Measurements from ENCODE around the gene MAP1LC3A.
A peak's percentile ranks its signal among the peaks of the same experiment; 100 is the strongest.

MAP1LC3A gene

DNA sequence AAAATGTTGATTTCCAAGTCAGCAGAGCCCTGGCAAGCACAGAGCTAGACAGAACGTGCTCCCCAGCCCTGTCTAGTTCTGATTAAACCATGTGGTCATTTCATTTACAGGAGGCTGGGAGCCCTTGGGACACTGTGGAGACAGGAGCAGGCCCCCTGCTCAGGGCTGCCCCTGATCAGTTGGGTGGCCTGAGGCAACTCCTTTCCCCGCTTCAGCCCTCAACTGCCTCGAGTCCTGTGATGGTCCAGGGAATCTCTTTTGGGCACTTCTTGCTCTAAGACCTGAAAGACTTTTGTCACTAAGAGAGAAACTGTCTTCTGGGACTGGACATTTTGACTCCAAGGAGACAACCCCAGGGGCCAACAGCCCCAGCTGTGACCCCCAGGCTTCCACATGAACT, 28.8 kb upstream of the MAP1LC3A start:
- no peak for DNase-seq (ENCODE audit: low spot score)

DNA sequence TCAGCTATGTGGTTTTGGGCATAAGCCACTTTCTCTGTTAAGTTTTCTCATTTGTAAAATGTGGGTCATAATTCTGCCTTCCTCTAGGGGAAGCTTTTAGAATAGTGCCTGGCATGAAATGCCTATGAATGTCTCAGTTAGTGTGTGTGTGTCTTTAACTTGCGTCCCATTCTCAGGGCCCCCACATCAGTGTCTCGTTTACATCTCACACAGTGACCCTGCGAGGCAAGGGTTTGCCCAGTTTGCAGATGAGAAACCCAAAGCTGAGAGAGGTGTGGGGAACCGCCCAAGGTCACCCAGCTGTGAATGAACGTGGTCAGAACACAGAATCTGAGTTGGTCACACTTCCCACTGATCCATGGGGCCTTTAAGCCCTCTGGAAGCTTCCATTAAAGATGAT, 28.2 kb upstream of the MAP1LC3A start:
- DNase-seq (ENCODE audit: low spot score) = no peak

DNA sequence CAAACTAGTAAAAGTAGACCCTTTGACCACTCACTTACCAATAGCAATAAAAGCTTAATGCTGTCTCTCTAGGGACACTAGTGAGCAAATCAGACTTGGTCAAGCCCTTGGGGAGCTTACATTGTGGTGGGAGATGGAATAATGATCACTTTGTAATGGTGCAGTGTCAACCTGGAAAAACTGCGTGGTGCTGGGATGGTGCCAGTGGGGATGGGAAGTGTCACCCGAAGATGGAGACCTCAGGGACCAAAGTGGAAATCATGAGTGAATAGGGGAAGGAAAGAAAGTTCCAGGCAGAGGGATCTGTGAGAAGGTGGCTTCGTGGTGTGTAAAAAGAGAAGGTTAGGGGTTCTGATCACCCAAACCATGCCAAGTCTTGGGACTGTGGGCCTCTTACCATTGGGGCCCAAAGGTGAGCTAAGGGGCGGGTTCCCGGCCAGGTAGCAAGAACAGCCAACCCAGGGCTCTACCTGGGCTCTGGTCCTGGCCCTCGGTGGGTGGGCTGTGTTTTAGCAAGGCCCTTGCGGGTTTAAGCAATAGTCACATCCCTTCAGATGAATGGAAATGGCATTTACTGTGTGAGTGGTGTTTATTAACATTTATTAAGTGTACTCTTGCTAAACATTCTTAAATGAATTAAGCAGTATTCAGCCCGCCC, 26.8 kb upstream of the MAP1LC3A start:
- DNase-seq (ENCODE audit: low spot score) = no peak

DNA sequence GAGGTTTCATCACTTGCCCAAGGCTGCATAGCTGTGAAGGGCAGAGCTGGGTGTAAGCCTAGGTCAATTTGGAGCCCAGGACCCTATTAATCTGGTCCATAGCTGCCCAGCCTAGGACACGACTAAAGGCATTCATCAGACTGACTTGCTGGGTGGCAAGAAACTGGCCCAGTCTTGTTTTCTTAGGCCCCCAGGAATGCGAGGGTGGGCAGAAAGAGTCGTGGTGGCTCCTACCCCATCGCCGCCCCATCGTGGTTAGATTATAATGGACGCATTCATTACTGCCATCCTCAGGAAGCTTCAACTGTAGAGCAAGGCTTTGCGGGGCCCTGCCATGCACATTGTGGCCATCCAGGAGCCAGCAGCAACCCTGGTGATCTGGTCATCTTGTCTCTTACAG, 26.2 kb upstream of the MAP1LC3A start:
- no peak for DNase-seq (ENCODE audit: low spot score)

DNA sequence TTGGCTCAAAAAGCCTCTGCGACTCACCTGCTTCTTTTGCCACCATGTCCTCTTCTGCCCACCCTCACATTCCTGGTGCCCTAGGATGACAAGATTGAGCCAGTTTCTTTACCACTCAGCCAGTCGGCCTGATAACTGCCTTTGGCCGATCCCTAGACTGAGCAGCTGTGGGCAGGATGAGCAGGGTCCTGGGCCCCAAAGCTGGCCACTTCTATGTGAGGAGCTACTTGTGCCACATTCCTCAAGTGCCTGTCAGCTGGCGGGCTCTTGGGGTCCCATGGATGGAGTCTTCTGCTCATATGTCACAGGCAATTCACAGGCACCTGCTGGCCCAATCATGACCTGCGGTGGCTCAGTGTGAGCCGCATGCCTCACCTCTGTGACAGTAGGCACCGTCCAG, 25.8 kb upstream of the MAP1LC3A start:
- DNase-seq (ENCODE audit: low spot score) = no peak

DNA sequence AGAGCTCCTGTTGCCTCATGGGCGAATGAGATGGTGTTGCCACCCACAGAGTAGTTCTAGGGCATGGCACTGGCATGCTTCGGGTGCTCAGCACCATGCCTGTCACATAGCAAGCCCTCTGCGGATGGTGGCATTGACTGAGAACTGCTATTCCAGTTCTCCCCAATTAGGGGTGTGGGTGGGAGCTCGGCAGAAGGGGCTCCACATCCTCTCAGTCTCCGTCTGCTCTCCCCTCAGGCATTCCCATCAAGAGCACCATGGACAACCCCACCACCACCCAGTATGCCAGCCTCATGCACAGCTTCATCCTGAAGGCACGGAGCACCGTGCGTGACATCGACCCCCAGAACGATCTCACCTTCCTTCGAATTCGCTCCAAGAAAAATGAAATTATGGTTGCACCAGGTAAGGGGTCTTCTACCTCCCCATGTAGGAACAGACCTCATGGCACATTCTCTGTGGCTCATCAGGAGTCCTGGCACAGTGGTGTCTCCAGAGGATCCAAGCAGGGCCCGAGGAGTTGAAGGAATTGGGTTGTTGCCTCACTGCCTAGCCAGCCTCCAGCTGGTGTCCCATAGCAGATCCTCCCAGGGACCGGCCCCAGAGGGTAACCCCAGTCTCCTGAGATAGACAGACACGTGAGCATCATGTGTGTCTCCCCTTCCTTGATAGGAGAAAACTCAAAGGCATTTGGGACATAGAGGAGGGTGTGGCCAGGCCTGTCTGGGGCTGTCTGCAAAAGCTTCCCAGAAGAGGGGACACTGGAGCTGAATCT, 23.9 kb upstream of the MAP1LC3A start:
- no peak for DNase-seq (ENCODE audit: low spot score)

DNA sequence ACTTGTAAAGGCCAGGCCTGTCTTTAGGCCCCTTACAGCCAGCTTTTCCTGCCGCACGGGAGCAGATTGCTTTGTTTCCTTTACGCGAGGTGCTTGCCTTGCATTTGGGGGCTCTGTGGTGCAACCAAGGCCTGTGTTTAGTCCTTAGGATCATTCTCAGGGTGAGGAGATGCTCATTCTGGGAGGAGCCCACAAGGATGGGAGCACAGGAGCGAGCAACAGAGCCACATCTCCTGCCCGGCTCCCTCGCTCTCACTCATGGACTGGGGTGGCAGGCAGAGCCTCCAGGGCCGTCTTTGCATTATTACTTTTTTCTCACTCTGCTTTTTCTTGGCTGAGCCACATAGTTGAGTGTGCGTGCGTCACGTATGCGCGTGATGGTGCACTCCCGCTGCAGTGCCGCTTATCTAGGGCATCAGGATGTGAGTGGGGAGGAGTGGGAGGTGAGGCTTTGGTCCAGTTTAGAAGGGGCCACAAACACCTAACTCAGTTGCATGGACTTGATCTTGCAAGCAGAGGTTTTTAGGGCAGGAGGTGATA, 23.1 kb upstream of the MAP1LC3A start:
- no peak for DNase-seq (ENCODE audit: low spot score)

DNA sequence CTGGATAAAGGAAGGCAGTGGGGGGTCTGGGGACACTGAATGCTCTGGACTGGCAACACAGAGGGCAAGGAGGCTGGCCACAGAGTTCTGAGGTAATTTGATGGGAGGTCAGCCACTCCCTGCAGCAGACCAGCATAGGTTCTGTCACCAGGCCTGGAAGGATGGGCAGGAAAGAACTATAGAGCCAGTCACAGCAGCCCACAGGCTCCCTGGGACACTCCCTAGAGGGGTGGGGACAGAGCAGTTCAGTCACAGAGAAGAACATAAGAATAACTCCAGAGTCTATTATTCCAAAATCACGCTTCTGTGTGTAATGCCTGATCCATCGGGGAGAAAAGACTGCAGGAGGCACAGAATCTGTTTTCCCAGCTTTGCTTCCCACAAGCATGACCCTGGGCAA, 22.7 kb upstream of the MAP1LC3A start:
- no peak for DNase-seq (ENCODE audit: low spot score)

DNA sequence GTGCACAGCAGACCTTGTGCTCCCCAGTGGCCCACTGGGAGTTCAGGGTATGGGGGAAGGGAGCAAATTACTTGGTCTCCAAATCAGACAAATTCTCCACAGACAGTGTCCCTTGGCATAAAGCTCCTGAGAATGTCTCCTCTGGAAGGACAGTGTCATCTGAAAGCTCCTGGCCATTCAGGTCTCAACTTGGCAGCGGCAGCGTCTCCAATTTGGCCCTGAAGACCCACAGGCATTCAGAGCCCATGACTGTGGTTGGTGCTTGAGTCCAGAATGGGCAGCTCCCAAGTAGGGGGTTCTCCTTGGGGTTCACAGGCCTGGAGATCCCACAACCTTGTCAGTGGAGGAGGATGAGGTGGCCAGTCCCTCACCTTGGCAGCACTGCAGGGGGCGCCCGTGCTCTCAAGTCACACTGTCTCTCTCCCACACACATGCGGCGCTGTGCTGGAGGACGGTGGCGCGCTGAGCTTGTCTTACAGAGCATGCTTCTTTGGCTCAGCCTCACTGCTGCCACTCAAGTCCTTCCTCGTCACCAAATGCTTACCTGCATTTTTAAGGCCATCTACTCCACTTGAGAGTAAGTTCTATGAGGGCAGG, 21.6 kb upstream of the MAP1LC3A start:
- DNase-seq (ENCODE audit: low spot score) = no peak

DNA sequence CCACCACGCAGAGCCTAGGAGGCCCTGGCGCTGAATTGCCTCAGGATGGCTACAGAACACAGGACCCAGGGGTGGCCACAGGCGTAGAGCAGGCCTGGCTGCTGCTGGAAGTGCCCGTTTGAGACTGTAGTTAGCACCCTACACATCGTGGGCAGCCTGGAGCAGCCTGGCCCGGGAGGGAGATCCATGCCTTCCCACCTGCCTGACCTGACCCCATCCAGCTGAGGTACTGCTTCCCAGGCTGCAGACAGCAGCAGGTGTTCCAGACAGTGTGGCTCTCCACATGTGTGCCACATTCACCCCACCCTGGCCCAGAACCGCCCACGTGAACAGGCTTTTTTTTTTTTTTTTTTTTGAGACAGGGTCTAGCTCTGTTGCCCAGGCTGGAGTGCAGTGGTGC, 20.9 kb upstream of the MAP1LC3A start:
- DNase-seq (ENCODE audit: low spot score) = no peak

DNA sequence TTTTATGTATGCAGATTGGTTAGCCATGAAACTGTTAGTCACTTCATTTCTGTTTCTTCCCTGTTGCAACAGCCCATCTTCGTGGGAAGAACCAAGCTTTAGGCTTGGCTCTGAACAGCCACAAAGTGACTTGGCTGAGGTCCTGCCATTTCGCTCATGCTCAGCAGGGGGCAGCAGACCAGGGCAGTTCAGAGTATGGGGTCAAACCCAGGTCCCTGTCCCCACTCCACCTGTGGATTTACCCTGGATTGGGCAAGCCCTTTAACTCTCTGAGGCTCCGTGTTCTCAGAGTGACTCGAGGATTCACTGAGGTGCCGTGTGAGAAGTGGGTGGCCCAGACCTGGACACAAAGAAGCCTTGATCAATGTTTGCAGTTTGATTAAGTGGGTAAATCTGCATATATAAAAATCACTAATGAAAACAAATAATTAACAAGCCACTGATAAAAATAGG, 19.8 kb upstream of the MAP1LC3A start:
- peak; percentile 83 for DNase-seq (ENCODE audit: low spot score)

DNA sequence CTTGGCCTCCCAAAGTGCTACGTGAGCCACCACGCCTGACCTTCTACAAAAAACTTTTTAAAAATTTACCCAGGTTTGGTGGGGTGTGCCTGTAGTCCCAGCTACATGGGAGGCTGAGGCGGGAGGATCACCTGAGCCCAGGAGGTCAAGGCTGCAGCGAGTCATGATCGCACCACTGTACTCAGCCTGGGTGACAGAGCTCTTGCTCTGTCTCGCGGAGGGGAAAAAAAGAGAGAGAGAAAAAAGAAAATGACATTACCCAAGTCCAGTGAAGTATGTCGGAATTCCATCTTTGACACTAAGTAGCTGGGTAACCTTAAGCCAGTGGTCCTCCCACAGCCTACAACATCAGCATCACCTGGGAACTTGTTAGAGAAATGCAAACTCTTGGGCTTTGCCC, 18.8 kb upstream of the MAP1LC3A start:
- DNase-seq (ENCODE audit: low spot score) = no peak

DNA sequence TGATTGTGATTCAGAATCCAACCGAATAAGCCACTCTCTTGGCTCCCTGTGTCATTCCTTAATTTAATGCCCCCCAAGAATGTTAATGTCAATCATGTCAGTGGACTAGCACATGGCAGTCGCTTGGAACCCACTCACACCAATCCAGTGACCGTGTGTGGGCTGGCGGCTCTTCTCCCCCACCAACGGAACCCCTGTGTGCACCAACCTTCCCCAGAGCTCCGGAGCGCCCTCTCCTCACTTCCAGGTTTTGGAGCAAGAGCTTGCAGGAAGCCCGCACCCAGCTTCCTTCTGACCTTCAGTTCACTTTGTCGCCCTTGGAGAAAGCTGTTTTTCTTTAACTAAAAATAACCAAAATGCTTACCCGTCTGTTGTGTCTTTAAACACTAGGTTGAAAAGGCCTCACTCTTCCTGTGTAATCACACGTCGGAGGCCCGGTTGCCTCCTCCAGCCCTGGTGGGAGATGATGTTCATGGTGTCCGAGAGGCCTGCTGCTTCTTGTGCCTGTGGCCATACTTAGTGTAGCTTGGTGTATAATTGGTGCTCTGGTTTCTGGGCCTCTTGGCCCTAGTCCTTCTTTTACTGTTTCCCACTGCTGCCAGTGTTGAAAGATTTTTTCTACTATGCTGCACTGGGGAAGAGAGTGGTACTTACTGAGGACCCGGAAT, 17.8 kb upstream of the MAP1LC3A start:
- DNase-seq (ENCODE audit: low spot score) = no peak

DNA sequence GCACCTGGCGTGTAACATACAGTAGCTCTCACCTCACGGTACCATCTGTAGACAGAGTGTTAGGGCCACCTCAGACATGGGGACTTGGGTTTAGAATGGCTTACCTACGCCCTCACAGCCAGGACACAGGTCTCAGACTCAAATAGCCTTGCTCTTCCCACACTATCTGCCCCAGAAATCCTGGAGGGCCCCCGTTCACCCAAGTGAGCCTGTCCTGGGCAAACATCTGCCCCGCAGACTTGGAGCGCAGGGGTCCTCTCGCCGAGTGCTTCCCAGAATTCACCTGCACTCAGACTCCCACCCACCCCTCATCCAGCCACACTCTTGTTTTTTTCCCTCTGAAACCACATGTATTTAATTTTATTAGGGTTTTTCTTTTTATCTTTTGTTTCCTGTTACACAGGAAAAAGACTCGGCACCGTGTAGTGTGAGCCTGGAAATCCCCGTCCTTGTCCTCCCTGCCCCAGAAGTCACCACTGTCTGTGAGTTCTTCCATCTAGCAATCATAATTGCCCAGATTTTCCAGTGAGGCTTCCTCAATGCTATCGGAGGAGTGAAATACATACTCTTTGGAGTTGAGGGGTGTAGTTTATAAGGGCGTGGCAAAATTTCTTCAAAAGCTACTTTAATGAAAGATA, 17.1 kb upstream of the MAP1LC3A start:
- no peak for DNase-seq (ENCODE audit: low spot score)

DNA sequence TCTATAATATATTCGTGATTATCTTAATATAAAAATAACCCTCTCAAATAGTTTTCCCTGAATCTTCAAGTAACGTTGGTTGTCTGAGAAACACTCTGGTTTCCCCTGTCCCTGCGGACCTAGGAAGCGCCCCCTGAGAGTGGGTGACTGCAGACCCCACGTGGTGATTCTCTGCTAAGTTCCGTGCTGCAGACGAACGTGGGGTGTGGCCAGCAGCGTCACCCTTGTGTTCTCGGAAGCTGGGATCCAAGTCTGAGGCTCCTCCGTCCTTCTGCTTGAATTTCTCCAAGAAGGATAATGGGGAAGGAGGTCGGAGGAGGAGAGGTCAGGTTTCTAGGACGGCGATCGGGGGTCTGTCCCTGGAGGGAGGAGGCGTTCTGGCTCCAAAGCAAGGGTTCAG, 16.6 kb upstream of the MAP1LC3A start:
- no peak for DNase-seq (ENCODE audit: low spot score)

DNA sequence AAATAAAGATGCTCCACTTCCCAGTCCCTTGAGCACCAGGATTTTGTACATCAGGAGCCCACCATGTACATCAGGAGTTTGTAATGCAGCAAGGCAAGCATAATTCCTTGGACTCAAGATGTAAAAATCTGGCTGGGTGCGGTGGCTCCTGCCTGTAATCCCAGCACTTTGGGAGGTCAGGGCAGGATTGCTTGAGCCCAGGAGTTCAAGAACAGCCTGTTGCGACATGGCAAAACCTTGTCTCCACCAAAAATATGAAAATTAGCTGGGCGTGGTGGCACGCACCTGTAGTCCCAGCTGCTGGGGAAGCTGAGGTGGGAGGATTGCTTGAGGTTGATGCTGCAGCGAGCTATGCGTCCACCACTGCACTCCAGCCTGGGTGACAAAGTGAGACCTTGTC, 16.1 kb upstream of the MAP1LC3A start:
- no peak for DNase-seq (ENCODE audit: low spot score)

DNA sequence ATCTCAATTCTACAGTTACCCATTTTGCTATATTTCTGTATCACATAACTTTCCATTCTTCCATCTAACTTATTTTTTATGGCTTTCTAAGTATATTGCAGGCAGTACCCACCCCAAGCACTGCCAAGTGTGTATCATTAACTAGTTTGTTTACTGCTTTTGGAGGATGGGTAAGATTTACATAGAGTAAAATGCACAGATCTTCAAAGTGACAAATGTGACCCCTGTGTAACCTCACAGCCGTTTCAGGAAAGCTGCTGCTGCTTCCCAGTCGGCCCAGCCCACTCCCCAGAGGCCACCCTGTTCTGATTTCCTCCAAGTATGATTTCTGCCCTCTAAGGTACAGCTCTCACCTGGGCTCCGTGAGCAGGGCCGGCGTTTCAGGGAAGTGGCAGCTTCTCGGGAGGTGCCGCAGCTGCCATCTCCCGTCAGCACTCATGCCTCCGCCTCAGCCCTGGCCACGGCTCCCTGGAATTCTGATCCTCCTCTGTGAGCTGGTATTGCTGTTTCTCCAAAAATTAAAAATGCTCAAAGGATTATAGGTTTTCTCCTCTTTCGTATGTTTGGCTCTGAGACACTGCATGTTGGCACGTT, 15.0 kb upstream of the MAP1LC3A start:
- no peak for DNase-seq (ENCODE audit: low spot score)

DNA sequence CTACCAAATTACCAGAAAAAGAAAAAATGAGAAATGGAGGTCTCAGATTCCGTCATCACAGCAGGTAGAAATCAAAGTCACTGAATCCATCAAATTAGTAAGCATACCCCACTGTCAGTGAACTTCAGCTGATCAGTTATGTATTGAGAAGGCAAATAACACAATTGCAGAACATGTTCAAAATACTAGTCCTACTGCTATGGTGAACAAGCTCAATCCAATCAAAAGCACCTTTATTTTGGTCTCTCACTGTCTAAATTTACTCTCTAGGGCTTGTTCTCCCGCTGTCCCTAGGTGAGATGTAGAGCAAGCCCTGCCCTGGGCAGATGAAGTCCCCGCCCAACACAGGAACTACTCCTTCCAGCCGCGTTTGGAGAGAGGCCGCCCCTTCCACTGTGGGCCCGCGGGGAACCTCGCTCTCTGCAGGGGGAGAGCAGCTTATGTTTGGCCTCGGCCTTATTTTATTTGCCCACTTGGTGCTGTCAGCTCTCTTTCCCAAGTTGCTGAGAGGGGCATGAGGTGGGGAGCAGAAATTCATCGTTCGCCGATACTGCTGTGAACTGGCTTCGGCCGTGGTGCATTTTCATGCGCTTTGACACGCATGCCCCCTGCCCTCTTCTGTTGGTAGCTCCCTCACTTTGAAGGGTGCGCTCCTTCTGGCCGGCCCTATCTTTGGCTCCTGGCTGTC, 14.3 kb upstream of the MAP1LC3A start:
- no peak for DNase-seq (ENCODE audit: low spot score)

DNA sequence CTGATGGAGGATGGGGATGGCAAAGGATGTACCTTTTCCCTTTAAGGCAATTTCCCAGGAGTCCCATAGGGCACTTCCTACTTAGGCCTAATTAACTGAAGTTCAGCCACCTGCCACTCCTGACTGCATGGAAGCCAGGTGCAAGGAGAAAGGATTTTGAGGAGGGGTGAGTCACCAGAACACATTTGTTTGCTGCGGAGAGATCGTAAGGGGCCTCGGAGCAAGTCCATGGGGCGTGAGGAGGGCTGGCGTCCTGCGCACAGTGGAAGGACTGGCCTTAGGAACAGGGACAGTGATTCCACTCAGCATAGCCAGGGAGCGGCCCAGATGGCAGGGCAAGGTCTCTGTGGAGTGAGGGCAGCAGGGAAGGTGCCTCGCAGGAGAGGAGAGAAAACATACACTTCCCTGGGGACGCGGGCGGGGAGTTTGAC, 11.8 kb upstream of the MAP1LC3A start:
- no peak for DNase-seq (ENCODE audit: low spot score)

DNA sequence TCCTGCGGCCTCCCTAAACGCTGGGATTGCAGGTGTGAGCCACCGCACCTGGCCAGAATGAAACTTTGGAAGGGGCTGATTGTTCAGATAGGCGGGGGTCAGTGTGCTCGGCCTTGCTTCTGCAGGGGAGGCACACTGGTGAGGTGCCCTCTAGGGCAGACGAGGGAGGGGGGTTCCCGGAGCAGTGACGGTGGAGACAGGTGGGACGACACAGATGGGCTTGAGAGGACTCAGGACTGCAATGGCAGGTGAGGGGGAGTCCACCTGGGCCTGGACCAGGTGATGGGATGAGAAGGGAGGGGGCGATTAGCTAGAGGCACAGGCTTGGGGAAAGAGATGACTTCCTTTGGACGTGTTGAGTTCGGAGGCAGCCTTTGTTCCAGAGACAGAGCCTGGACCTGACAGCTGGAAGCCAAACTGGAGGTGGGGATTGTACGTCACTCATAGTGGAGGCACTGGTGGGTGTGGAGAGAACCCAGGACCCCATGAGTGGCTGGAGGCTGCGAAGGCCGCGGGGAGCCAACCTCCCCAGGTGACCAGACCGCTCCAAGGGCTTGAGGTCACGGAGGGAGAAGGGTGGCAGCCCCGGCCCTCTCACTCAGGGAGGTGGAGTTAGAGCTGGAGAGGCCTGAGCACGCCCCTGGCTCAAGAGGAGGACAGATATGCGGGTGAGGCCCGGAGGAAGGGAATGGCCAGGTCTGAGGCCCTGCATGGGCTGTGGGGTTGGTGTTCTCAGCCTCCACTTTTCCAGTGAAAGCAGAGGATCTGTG, 10.5 kb upstream of the MAP1LC3A start:
- no peak for DNase-seq (ENCODE audit: low spot score)
